Endometrial microvascular endothelial cells (primary cell): ENCODE data around the gene B3GNT2. TPM values are rescaled to one million over a fixed set of nuclear protein-coding genes. Genes with fewer than 3 reads are reported as not detected.

Experiments
- in situ Hi-C: cut with HindIII; loops from 2 replicates; pipeline ENCODE4 v1.10.0; 2017; ENCODE audit warnings: low sequenced_read_pairs, low pct_unique_long_range_greater_than_20kb; ENCODE audit errors: inconsistent ontology term
- total RNA-seq: library from RNA; depleted of rRNA; stranded (reverse); fragments of >200 nt; gene quantifications from one replicate; pipeline ENCODE4 v1.2.3, GENCODE V29; 2015; ENCODE audit errors: inconsistent ontology term

B3GNT2 gene
- total RNA-seq, 1 donor from 2014 or later, result 33.0 TPM

GRCh38 chr2:62201307-62201706, 5.4 kb downstream of the B3GNT2 start:
- in situ Hi-C loops, result no loop called here

GRCh38 chr2:62202019-62202722, 6.3 kb downstream of the B3GNT2 start:
- in situ Hi-C loops, result no loop called here

GRCh38 chr2:62202729-62203128, 6.8 kb downstream of the B3GNT2 start:
- in situ Hi-C loops, result no loop called here

- in situ Hi-C loops, result no loop called here
Measured at GRCh38 chr2:62203459-62203858, 7.5 kb downstream of the B3GNT2 start.

GRCh38 chr2:62204998-62205496, 9.1 kb downstream of the B3GNT2 start:
- in situ Hi-C loops, result no loop called here

GRCh38 chr2:62205554-62205953, 9.6 kb downstream of the B3GNT2 start:
- in situ Hi-C loops, result no loop called here

- in situ Hi-C loops, result no loop called here
Measured at GRCh38 chr2:62206024-62206423, 10.1 kb downstream of the B3GNT2 start.

GRCh38 chr2:62207491-62207890, 11.6 kb downstream of the B3GNT2 start:
- in situ Hi-C loops, result no loop called here

GRCh38 chr2:62208074-62208757, 12.3 kb downstream of the B3GNT2 start:
- in situ Hi-C loops, result no loop called here

- in situ Hi-C loops, result no loop called here
Measured at GRCh38 chr2:62208758-62209114, 12.8 kb downstream of the B3GNT2 start.

- in situ Hi-C loops, result no loop called here
Measured at GRCh38 chr2:62209427-62209991, 13.6 kb downstream of the B3GNT2 start.

- in situ Hi-C loops, result no loop called here
Measured at GRCh38 chr2:62215306-62216064, 19.6 kb downstream of the B3GNT2 start.

GRCh38 chr2:62216113-62216512, 20.2 kb downstream of the B3GNT2 start:
- in situ Hi-C loops, result no loop called here

GRCh38 chr2:62216616-62217015, 20.7 kb downstream of the B3GNT2 start:
- in situ Hi-C loops, result no loop called here

GRCh38 chr2:62217421-62217820, 21.5 kb downstream of the B3GNT2 start:
- in situ Hi-C loops, result no loop called here

GRCh38 chr2:62217970-62218369, 22.1 kb downstream of the B3GNT2 start:
- in situ Hi-C loops, result no loop called here

- in situ Hi-C loops, result no loop called here
Measured at GRCh38 chr2:62219407-62220159, 23.7 kb downstream of the B3GNT2 start.

GRCh38 chr2:62221141-62221540, 25.2 kb downstream of the B3GNT2 start:
- in situ Hi-C loops, result no loop called here

GRCh38 chr2:62222171-62222570, 26.3 kb downstream of the B3GNT2 start:
- in situ Hi-C loops, result no loop called here
